HG02623 (cell line): ENCODE measurements around the gene GRIA1.
"Not testable (repeated sequence)": the region's sequence is repeated elsewhere in the genome, so short reads cannot be mapped to it uniquely, and the experiment has no call there.

Source experiments
- ATAC-seq: cut with Tn5 transposase; IDR thresholded peaks from one replicate; pipeline ENCODE4 v1.9.1; 2021; ENCODE audit warnings: moderate library complexity; ENCODE audit not compliant: unreplicated experiment

GRIA1 gene

DNA sequence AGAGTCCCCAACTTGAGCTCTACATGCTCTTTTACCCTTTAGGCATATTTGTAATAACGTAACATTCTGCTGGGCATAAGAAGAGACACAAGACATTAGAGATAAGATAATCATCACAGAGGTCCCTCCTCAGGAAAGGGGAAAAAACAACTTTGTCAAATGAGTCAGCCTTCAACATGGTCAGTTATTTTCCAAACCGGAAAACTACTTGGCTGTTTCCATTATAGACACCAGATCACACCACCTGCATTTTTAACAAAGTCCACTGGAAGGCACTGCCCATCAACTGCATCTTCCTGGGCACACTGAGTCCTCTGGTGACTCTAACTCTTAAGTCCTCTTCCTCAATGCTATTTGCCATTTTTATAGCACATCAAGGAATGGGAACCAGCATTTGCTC, 326.4 kb downstream of the GRIA1 start:
- no peak for ATAC-seq

DNA sequence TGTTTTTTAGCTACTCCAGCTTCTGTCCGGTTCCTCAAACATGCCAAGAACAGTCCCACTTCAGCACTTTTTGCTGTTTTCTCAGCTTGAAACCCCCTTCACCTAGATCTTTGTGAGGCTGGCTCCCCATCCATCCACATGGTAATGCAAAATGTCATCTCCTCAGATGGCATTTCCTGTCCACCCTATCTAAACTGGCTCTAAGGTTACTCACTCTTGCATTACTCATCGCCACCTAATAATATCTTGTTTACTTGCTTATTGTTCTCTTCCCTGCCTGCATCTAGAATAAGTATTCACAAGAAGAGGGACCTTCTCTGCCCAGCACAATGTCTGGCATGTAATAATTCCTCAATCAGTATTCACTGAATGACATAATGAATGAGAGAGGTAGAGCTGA, 328.2 kb downstream of the GRIA1 start:
- ATAC-seq: no peak

DNA sequence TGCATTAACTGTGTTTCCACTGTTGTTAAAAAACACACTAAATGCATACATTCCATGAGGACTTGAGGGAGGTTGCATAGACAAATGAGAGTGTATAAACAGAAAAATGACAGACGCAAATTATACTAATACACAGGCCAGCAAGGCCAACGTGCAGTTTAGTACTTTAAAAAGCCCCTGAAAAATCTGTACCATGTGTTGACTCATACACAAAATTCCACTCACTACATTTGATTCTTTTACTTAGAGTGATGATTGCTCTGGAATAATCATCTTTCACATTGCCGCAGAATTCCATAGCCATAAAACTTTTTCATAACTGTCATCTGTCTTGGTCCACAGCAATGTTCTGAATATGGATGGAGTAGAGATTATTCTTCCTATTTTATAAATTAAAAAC, 332.6 kb downstream of the GRIA1 start:
- no peak for ATAC-seq

DNA sequence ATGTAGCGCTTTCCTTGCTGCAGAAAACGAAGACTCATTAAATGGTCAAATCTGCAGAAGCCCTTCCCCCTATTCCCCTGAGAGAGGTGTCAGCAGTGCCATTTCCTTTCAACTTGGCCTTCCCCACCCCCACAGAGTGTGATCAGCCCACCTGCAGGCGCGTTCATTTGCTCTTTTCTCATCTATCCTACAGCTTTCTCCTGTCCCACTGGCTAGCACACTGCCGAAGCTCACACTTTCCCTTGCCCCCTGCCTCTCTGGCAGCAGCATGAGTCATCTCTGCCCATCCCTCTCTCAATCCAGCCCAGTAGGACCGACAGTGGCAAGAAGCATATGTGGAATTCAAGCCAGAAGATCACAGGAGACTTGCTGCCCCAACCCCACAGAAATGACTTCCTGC, 334.4 kb downstream of the GRIA1 start:
- ATAC-seq: no peak

DNA sequence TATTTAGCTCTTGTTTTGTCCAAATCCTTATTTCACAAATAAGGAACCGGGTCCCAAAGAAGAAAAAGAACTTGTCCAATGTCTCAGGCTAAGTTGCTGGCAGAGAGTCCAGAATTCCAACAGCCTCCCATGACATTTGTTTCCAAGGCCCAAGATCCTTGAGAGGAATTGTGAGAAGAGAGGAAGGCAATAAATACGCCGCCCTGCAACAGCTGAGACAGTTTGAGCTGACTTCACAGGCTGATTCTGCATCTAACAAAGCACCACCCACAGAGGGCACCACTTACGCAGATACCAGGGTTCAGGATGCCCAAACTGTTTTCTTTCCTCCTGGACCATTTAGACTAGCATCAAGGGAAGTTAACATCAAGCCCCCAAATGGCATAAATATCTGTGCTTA, 336.9 kb downstream of the GRIA1 start:
- no peak for ATAC-seq

DNA sequence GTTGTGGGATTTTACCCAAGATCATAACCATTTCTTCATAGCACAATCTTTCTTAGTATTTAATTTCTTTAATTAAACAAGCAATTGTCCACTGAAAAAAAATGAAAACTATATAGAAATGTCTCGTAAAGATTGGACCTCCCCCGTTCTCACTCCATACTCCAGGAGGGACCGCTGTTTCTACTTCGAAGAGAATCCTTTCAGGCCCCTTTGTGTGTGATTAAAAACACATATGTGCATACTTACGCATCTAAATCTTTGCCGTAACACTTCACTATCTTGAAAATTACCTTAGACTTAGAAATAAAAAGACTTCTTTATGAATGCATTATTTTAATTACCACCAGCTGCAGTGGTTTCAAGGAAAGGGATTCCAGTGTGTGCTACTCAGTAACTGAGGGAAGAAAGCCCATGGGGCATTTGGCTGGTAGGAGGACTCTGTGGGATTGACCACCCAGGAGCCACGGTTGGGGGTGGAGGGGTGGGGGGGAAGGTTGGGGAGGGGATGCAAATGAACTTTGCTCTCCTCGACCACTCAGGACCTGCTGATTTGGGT, 339.1 kb downstream of the GRIA1 start:
- ATAC-seq: no peak

DNA sequence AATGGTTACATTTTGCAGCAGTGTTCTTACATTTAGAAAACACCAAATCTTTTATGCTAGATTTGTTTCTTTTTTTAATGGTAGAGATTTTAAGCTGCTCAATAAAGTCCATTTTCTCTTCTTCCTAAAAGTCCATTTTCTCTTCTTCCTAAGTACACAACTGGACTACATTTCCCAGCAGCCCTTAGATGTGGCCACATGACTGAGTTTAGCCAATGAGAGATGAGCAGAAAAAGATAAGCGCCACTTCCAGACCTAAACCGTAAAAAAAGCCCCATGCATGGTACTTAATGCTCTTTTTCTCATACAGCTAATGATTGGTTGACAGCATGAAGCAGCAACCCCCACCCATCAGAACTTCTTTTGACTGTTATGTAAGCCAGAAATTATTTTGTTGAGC, 341.5 kb downstream of the GRIA1 start:
- ATAC-seq: peak; percentile 85

DNA sequence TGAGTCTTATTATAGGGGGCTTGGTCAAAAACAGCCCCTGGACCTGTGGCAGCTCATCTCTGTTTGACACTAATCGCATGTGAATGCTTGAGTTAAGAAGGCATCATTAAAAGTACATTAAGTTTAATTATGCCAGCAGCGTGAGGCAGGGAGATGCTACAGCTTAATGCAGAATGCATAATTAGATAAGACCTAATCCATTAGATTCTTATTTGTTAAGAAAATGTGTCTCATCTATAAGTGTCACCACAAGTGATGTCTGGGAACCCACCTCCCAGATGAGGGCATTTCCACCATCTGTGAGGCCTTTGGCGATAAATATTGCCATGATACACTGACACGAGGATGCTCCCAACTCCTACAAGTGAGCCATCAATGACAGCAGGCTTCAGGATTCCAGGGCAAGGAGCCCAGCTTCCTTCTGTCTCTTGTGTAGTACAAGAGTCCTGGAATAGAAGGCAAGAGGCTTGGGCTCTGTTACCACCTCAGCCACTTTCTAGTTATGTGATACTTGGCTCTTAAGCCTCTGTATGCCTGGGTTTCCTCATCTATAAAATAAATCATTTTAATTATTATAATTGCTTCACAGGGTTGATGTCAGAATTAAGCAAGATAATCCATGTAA, 345.5 kb downstream of the GRIA1 start:
- ATAC-seq: no peak

DNA sequence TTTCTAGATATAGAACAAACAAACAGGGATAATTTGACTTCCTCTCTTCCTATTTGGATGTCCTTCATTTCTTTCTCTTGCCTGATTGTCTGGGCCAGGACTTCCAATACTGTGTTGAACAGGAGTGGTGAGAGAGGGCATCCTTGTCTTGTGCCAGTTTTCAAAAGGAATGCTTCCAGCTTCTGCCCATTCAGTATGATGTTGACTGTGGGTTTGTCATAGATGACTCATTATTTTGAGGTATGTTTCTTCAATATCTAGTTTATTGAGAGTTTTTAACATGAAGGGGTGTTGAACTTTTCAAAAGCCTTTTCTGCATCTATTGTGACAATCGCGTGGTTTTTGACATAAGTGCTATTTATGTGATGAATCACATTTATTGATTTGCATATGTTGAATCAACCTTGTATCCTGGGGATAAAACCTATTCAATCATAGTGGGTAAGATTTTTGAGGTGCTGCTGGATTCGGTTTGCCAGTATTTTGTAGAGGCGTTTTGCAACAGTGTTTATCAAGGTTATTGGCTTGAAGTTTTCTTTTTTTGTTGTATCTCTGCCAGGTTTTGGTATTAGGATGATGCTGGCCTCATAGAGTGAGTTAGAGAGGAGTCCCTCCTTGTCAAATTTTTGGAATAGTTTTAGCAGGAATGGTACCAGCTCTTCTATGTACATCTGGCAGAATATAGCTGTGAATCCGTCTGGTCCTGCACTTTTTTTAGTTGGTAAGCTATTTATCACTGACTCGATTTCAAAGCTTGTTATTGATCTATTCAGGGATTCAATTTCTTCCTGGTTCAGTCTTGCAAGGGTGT, 359.0 kb downstream of the GRIA1 start:
- not testable (repeated sequence) for ATAC-seq

DNA sequence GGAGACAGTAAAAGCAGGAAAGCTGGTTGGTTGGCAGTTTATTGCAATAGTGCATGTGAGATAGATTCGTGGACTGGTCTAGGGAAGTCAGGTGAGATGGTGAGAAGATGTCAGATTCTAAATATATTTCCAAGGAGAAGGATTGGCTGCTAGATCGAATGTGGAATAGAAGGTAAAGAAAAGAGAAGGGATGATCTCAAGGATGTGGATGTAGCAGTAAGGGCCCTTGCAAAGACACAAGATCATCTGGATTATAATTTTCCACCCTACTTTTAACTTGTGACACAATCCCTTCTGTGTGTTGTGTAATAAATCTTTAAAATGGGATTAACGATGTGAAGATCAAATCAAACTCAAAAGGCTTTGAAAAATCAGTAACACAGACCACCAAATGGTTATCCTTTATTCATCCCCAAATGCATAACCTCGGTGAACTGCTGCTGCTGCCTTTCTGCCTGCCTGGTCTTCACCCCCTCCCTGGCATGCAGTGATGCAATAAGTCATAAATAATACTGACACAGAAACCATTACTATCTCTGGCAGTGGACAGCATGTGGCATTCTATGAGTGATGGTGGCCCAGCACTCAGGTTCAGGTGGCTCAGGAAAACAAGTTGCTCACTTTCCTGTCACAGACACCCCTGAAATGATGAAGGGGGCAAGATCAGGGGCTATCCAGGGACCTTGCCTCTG, 369.9 kb downstream of the GRIA1 start:
- ATAC-seq: no peak

DNA sequence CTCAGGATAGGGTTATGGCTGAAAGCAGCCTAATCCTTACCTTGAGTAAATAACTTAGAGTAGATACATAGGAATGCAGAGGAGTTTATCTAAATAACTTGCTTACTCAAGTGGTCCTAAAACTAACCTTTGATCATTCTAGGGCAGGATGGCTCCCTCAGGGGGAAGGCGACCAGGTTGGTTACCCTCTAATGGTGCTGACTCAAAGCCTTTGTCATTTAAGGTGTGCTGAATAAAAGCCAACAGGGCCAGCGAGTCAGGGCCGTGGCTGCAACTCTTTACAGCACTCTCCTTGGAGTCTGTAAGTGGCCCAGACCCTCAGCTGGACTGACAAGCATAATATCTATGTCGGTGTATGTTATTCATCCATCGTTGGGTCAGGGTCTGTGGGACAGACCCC, 372.4 kb downstream of the GRIA1 start:
- not testable (repeated sequence) for ATAC-seq
